Mucosa of rectum (tissue), 2 donors: Measurements from ENCODE around the gene GZF1.

Experiments
- H3K27ac ChIP-seq, 2 donors: one replicate each; pipeline ENCODE4 v1.7.0; 2013; ENCODE audit warnings: inconsistent platforms in 2 of 2, low read depth in 2 of 2, low read length in 2 of 2
- H3K27me3 ChIP-seq, 2 donors: one replicate each; pipeline ENCODE4 v1.7.0; 2013; ENCODE audit warnings: low read length in 2 of 2; ENCODE audit not compliant: control insufficient read depth in 2 of 2, insufficient read depth in 2 of 2
- H3K36me3 ChIP-seq, 2 donors: one replicate each; pipeline ENCODE4 v1.7.0; 2013; ENCODE audit warnings: low read length in 2 of 2; ENCODE audit not compliant: control insufficient read depth in 2 of 2, insufficient read depth in 2 of 2
- H3K4me1 ChIP-seq, 2 donors: one replicate each; pipeline ENCODE4 v1.7.0; 2013; ENCODE audit warnings: low read length in 2 of 2, mild to moderate bottlenecking in 1 of 2; ENCODE audit not compliant: control insufficient read depth in 2 of 2, insufficient read depth in 2 of 2
- H3K4me3 ChIP-seq, 2 donors: one replicate each; pipeline ENCODE4 v1.7.0; 2013; ENCODE audit warnings: low read length in 2 of 2
- H3K9ac ChIP-seq, 2 donors: one replicate each; pipeline ENCODE4 v1.7.0; 2013; ENCODE audit warnings: low read length in 2 of 2, low read depth in 1 of 2, mild to moderate bottlenecking in 1 of 2
- H3K9me3 ChIP-seq, 2 donors: one replicate each; pipeline ENCODE4 v1.7.0; 2013; ENCODE audit warnings: low read length in 2 of 2; ENCODE audit not compliant: control insufficient read depth in 2 of 2
- donor health status: healthy.
- donor health status: Normal muscosa, but diverticular disease.

Gene GZF1

GRCh38 chr20:23415555-23415954, 53.6 kb downstream of the GZF1 start:
- Histone ChIP-seq H3K4me1 (peaks cover 0 to 5% of the 10 kb centered on the region in 2 donors), H3K27me3 (no peaks in the 10 kb centered on the region), H3K9me3 (no peaks in the 10 kb centered on the region), H3K27ac (no peak overlapping the region), H3K9ac (no peak overlapping the region), H3K4me3 (no peak overlapping the region), H3K36me3 (no peaks in the 10 kb centered on the region)

DNA sequence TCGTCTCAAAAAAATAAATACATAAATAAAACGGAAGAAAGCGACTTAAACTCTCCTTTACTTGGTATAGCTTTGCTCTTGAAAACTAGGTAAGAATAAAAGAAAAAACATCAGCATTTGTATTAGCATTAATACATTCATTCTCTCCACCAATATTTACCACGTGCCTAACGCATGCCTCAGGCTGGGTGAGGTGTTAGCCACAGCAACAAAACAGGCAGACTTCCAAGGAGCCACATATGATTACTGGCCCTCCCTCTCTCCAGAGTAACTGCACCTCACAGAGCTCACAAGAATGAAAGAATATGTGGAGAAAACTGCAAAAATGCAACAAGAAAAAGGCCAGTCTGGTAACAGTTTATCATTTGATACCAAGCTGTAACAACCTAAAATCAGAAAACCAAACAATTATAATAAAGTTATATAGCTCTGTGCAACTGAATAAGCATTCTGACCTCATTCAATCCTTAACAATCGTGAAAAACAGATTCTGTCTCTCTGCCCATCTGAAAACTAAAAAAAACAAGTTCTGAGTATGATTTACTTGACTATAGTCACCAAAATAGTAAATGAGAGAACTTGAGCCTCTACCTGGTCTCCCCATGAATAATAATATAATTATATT, 54.1 kb downstream of the GZF1 start:
- no peaks in the 10 kb centered on the region for H3K36me3 ChIP-seq
- H3K27me3 ChIP-seq, result no peaks in the 10 kb centered on the region
- no peak overlapping the region for H3K9ac ChIP-seq
- no peak overlapping the region for H3K27ac ChIP-seq
- peaks cover 0 to 5% of the 10 kb centered on the region in 2 donors for H3K4me1 ChIP-seq
- H3K4me3 ChIP-seq, result no peak overlapping the region
- H3K9me3 ChIP-seq, result no peaks in the 10 kb centered on the region

- Histone ChIP-seq H3K27me3 (no peaks in the 10 kb centered on the region), H3K27ac (no peak overlapping the region), H3K36me3 (no peaks in the 10 kb centered on the region), H3K4me1 (peaks cover 0 to 8% of the 10 kb centered on the region in 2 donors), H3K9me3 (no peaks in the 10 kb centered on the region), H3K9ac (no peak overlapping the region), H3K4me3 (no peak overlapping the region)
Measured at GRCh38 chr20:23417861-23418260, 55.9 kb downstream of the GZF1 start.

DNA sequence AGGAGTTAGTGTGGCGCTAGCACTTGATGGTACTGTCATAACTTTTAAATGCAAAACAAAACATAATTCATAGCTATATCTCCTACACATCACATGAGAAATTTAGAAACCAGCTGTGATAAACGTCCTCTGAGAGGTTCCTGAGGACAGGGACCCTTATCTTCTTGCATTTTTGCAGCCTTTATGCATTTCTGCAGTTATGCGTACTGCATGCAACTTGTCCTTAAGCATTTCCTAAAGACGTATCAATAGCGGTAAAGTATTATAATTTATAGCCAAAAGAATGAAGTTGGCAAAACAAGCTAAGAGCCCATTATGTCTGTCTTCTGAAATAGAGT, 57.6 kb downstream of the GZF1 start:
- Histone ChIP-seq H3K4me1 (peaks cover 0 to 8% of the 10 kb centered on the region in 2 donors), H3K9me3 (no peaks in the 10 kb centered on the region), H3K27ac (peak overlapping the region; percentile 54 to 77), H3K27me3 (no peaks in the 10 kb centered on the region), H3K9ac (peak overlapping the region in 1 of 2 donors; percentile 71), H3K4me3 (peak overlapping the region; percentile 85 to 86), H3K36me3 (no peaks in the 10 kb centered on the region)

DNA sequence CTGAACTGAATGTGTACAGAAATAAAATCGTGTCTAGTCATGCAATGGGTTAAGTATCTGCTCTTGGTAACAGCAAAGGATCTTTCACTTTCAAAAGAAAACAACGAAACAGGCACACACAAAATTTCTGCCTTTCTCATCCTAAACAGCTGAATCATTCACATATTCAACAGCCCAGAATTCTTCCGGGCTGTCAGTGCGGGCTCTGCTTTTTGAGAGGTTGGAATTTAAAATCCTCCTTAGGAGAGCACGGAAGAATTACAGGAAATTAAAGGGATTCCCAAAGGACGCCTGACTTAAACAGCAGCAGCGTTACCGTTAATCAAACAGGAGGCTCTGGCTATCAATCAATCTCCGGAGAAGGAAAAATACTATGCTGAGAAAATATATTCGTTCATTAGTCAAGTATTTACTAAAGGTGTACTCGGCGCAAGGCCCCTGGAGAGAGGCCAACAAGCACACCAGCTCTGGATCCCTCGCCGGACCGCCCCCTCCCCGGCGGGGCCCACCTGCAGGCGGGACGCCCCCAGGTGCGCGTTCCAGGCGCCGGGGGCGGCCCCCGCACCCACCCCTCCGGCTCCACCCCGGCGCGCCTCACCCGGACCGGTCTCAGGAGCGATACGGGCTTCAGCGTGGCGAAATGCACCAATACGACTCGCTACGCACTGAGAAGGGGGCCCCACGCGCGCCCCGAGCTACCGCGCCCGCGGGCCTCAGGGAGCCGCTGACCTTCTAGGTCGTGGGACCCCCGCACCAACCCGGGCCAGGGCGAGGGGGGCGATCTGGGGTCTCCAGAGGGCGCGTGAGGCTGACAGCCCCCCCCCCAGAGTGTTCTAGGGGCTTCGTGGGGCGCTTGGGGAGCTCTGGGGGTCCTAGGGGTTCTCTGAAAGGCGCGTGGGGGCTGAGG, 58.3 kb downstream of the GZF1 start:
- peaks cover 0 to 8% of the 10 kb centered on the region in 2 donors for H3K4me1 ChIP-seq
- H3K36me3 ChIP-seq, result no peaks in the 10 kb centered on the region
- H3K9me3 ChIP-seq, result no peaks in the 10 kb centered on the region

DNA sequence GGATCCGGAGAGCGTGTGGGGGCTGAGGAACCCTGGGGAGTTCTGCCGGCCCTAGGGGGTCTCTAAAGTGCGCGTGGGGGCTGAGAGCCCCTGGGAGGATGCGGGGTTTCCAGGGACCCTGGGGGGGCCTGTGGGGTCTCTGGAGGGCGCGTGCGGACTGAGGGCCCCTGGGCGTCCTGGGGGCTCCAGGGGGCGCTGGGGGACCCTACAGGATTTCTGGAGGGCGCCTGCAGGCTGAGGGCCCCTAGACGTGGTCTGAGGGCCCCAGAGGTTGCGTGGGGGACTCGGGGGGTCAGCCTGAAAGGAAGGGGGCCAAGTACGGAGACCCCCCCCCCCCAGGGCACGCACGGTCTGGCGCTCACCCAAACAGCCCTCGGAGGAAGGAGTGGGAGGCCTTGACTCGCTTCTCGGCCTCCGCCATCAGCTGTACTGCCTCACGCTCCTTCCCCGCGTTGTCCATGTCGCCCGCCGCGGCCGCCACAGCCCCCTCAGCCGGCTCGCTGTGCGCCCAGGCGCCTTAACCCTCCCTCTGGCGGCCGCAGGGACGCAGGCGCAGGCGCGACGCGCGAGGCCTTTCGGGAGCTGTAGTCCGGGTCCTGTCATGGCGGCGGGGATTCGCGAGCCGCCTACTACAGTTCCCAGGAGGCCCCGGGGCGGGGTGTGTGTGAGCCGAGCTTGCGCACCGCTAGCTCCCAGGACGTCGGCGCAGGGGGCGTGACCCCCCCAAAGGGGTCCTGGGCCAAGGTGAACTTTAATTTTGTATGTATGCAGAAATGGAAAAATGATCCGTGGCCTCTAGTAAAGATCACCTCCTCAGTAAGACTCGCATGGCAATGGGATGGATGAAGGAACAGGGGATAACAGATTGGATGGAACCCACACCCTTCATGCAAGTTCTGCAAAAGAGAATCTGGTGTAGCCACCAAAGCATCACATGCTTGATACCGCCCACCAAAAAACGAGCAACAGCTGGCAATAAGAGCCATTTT, 59.3 kb downstream of the GZF1 start, which contains the start of gene NAPB:
Gene NAPB, minus strand, starts transcription at position 546 of the 989 bp plus-strand sequence. Its CDS starts 86 bp downstream, at position 460.
- Histone ChIP-seq H3K27me3 (no peaks in the 10 kb centered on the region), H3K27ac (peak within 1 kb of the TSS; percentile 54 to 77), H3K4me1 (peaks cover 0 to 8% of the 10 kb centered on the region in 2 donors), H3K9me3 (no peaks in the 10 kb centered on the region), H3K9ac (peak within 1 kb of the TSS; percentile 85 to 91), H3K4me3 (peak within 1 kb of the TSS; percentile 85 to 86), H3K36me3 (no peaks in the 10 kb centered on the region)

More for the DNA sequence above, 58.3 kb downstream of the GZF1 start:
- Histone ChIP-seq H3K4me3 (peak overlapping the region; percentile 85 to 86), H3K9ac (peak overlapping the region; percentile 85 to 91), H3K27ac (peak overlapping the region; percentile 54 to 77), H3K27me3 (no peaks in the 10 kb centered on the region)
